GM23248 (cell line): ENCODE results near the gene SEMA5A. TPM values are rescaled to one million over a fixed set of nuclear protein-coding genes. Genes with fewer than 3 reads are reported as not detected.

Source experiments
- DNase-seq: peaks from one replicate; pipeline ENCODE4 v3.0.0-alpha.2; 2015
- H2AFZ ChIP-seq: fragments of 200-600 bp; sonication (generic); 2 replicates; pipeline ENCODE4 v1.6.1; 2016; ENCODE audit warnings: antibody characterized with exemption
- H3F3A ChIP-seq: fragments of 200-600 bp; sonication (generic); 2 replicates; pipeline ENCODE4 v1.6.1; 2016; ENCODE audit warnings: mild to moderate bottlenecking, antibody characterized with exemption, mixed run types; ENCODE audit not compliant: insufficient read depth
- H3K27ac ChIP-seq: fragments of 200-600 bp; sonication (generic); 2 replicates; pipeline ENCODE4 v1.5.1; 2016; ENCODE audit warnings: mild to moderate bottlenecking
- H3K27me3 ChIP-seq: fragments of 200-600 bp; sonication (generic); replicated peaks from 2 replicates; pipeline ENCODE4 v1.6.1; 2016; ENCODE audit warnings: mild to moderate bottlenecking; ENCODE audit not compliant: insufficient read depth
- H3K36me3 ChIP-seq: fragments of 200-600 bp; sonication (generic); 2 replicates; pipeline ENCODE4 v1.6.1; 2016; ENCODE audit warnings: low read depth, mild to moderate bottlenecking
- H3K4me1 ChIP-seq: fragments of 200-600 bp; sonication (generic); 2 replicates; pipeline ENCODE4 v1.6.1; 2016; ENCODE audit warnings: mild to moderate bottlenecking; ENCODE audit not compliant: insufficient read depth
- H3K4me2 ChIP-seq: fragments of 200-600 bp; sonication (generic); one replicate; pipeline ENCODE4 v1.6.1; 2016; ENCODE audit warnings: mild to moderate bottlenecking; ENCODE audit not compliant: unreplicated experiment
- H3K4me3 ChIP-seq: fragments of 200-600 bp; sonication (generic); 2 replicates; pipeline ENCODE4 v1.5.1; 2016; ENCODE audit warnings: mild to moderate bottlenecking
- H3K79me2 ChIP-seq: fragments of 200-600 bp; sonication (generic); 2 replicates; pipeline ENCODE4 v1.6.1; 2016; ENCODE audit warnings: mild to moderate bottlenecking; ENCODE audit not compliant: insufficient read depth
- H3K9ac ChIP-seq: fragments of 200-600 bp; sonication (generic); 2 replicates; pipeline ENCODE4 v1.6.1; 2016; ENCODE audit warnings: mild to moderate bottlenecking
- H3K9me2 ChIP-seq: fragments of 200-600 bp; sonication (generic); 2 replicates; pipeline ENCODE4 v1.6.1; 2016; ENCODE audit warnings: mixed run types, mild to moderate bottlenecking, moderate library complexity; ENCODE audit not compliant: insufficient read depth
- H3K9me3 ChIP-seq: fragments of 200-600 bp; sonication (generic); one replicate; pipeline ENCODE4 v1.6.1; 2017; ENCODE audit warnings: low read depth
- H4K20me1 ChIP-seq: fragments of 200-600 bp; sonication (generic); 2 replicates; pipeline ENCODE4 v1.6.0; 2016; ENCODE audit not compliant: insufficient read depth
- EZH2 ChIP-seq: fragments of 200-600 bp; sonication (generic); IDR thresholded peaks from 2 replicates; pipeline ENCODE4 v1.6.1; 2018; ENCODE audit warnings: antibody characterized with exemption, mild to moderate bottlenecking; ENCODE audit not compliant: insufficient read depth, poor library complexity, severe bottlenecking
- EZH2phosphoT487 ChIP-seq: fragments of 200-600 bp; sonication (generic); IDR thresholded peaks from 2 replicates; pipeline ENCODE4 v1.6.1; 2018; ENCODE audit warnings: antibody characterized with exemption, moderate library complexity, mild to moderate bottlenecking, low read depth; ENCODE audit not compliant: insufficient read depth
- WGBS, 2 experiments: methylation state at CpG; one replicate each; pipeline ENCODE4 v1.1.6; 2015 to 2017; ENCODE audit warnings: low lambda C conversion rate in 2 of 2, low coverage in 1 of 2; ENCODE audit errors: missing lambda C conversion rate in 2 of 2; 5-methylcytosine and 5-hydroxymethylcytosine counted together
- in situ Hi-C: fragments of 300-500 bp; cut with MboI; formaldehyde crosslinking; loops from 2 replicates; pipeline ENCODE4 v1.15.0; 2020
- polyA plus RNA-seq: library from polyadenylated mRNA; unstranded; fragments of >200 nt; fragmentation: Nextera tagmentation; extraction: Ambion mirVana; gene quantifications from 2 replicates; pipeline ENCODE4 v1.2.1, GENCODE V29; 2016
- total RNA-seq: library from RNA; depleted of rRNA; stranded (reverse); fragments of >200 nt; shearing (Covaris generic); gene quantifications from 2 replicates; pipeline ENCODE4 v1.2.3, GENCODE V29; 2014

SEMA5A gene
- total and polyA plus RNA-seq, 2 experiments from 2014 or later: 33.5 to 38.2 TPM

DNA sequence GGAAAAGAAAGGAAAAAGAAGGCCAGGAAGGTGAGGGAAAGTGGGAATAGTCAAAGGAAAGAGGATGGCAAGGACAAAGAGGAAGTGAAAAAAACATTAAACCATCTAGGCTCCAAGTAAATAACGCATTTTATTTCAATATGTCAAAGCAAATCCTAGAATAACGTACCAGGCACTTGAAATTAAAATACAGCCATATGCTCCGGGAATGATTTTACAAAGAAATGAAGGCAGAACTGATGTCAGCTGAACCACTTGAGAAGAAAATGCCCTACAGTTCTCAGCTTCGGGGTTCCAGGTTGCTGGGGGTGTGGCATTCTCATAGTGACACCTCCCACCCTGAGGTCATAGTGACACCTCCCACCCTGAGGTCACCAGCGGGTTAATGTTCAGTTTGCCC is 281.6 kb downstream of the SEMA5A start:
- Histone ChIP-seq H3K27ac (peak overlapping the region; percentile 77; the same call in 1 of the 2 replicates), H3K4me2 (no peak overlapping the region), H3K9ac (no peak overlapping the region), H4K20me1 (no peaks in the 10 kb centered on the region), H3K79me2 (no peaks in the 10 kb centered on the region), H3F3A (peaks cover 26% of the 10 kb centered on the region), H2AFZ (no peak overlapping the region), H3K36me3 (no peaks in the 10 kb centered on the region), H3K9me2 (no peaks in the 10 kb centered on the region), H3K9me3 (no peaks in the 10 kb centered on the region), H3K27me3 (no peaks in the 10 kb centered on the region), H3K4me1 (peaks cover 15% of the 10 kb centered on the region), H3K4me3 (no peak overlapping the region)
- TF ChIP-seq EZH2 (no peak), EZH2phosphoT487 (no peak)
- in situ Hi-C loops: no loop called here
- no peak for DNase-seq
- WGBS, 2 experiments: 91 to 93% methylated on average over 5 of the region's 5 CpGs

DNA sequence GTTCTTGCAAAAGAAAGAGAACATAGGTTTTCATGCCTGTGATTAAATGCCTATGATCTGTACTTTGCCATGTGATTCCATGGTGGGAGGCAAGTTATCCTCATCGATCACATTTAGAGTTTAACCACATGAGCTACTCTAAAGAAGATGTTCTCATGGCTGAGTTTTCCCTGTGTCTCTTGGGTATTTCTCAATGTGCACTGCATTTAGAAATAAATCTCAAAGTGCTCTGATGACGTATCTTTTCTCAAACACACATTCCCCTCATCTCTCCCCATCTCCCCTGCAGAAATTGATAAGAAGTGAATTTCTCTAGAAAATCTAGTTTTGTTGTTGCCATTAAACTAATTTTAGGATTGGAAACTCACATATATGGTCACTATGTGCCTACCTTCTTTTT is 282.2 kb downstream of the SEMA5A start:
- H4K20me1 ChIP-seq: no peaks in the 10 kb centered on the region
- DNase-seq: no peak
- H3K4me3 ChIP-seq: no peak overlapping the region
- H3K27me3 ChIP-seq: no peaks in the 10 kb centered on the region
- 69 to 80% methylated on average over 2 of the region's 2 CpGs for WGBS, 2 experiments
- peaks cover 15% of the 10 kb centered on the region for H3K4me1 ChIP-seq
- no peaks in the 10 kb centered on the region for H3K36me3 ChIP-seq
- in situ Hi-C loops: no loop called here
- TF ChIP-seq EZH2 (no peak), EZH2phosphoT487 (no peak)
- no peaks in the 10 kb centered on the region for H3K79me2 ChIP-seq
- H3K4me2 ChIP-seq: no peak overlapping the region
- H3K27ac ChIP-seq: no peak overlapping the region
- no peaks in the 10 kb centered on the region for H3K9me2 ChIP-seq
- no peaks in the 10 kb centered on the region for H3K9me3 ChIP-seq
- peaks cover 26% of the 10 kb centered on the region for H3F3A ChIP-seq
- H3K9ac ChIP-seq: no peak overlapping the region
- no peak overlapping the region for H2AFZ ChIP-seq

DNA sequence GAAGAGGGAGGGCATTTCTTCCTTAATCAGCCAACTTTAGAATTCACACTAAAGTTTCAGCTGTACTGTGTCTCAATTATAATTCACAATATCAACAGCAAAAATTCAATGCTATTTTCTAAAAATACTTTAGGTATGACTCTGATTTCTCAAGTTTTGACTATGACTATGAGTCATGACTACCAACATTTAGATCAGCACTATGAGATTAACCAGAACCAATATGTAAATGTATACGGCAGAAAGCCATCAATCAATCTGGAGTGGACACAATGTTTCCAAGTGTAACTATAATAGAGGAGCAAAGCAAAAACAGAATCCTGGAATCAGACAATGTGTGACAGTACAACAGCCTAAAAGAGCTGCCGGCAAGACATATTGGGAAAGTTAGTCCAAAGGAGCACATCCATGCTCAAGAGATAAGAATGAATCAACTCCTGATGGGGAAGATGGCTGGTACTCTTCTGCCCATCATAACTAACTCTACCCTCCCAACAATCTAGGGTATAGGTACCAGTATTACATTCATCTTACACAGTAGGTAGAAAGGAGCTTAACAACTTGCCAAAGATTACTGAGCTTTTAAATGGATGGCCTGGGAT is 294.4 kb downstream of the SEMA5A start:
- Histone ChIP-seq H3K9me2 (no peaks in the 10 kb centered on the region), H3K27ac (peak overlapping the region; percentile 25; the same call in 1 of the 2 replicates), H3K9ac (no peak overlapping the region), H3K9me3 (no peaks in the 10 kb centered on the region), H3F3A (peaks cover 13% of the 10 kb centered on the region; the same call in 1 of the 2 replicates), H2AFZ (no peak overlapping the region), H3K36me3 (no peaks in the 10 kb centered on the region), H4K20me1 (no peaks in the 10 kb centered on the region), H3K79me2 (no peaks in the 10 kb centered on the region), H3K4me3 (no peak overlapping the region), H3K4me2 (no peak overlapping the region), H3K27me3 (no peaks in the 10 kb centered on the region), H3K4me1 (peaks cover 15% of the 10 kb centered on the region)
- WGBS, 2 experiments: 65 to 68% methylated on average over 2 of the region's 2 CpGs
- peak; percentile 57 for DNase-seq
- TF ChIP-seq EZH2phosphoT487 (no peak), EZH2 (no peak)
- in situ Hi-C loops: no loop called here

DNA sequence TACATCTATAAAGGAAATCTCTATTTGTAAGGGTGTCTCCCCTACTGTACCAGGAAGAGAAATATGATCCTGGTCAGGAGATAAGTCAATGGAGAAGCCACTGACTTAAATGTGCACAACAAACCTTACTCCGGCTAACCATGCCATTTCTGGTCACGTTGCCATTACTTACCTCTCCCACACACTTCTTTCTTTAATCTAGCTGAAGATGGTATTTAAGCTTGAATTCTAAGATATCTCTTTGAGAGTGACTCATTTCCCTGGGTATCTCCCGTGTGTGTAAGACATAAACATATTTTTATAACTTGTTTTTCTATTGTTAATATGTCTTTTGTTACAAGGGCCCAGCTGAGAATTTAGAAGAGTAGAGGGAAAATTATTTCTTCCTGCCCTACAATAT is 296.6 kb downstream of the SEMA5A start:
- peaks cover 13% of the 10 kb centered on the region; the same call in 1 of the 2 replicates for H3F3A ChIP-seq
- no peak overlapping the region for H3K9ac ChIP-seq
- no peaks in the 10 kb centered on the region for H3K9me2 ChIP-seq
- H3K27ac ChIP-seq: no peak overlapping the region
- H4K20me1 ChIP-seq: no peaks in the 10 kb centered on the region
- H2AFZ ChIP-seq: no peak overlapping the region
- H3K79me2 ChIP-seq: no peaks in the 10 kb centered on the region
- no peak overlapping the region for H3K4me3 ChIP-seq
- no peaks in the 10 kb centered on the region for H3K27me3 ChIP-seq
- H3K36me3 ChIP-seq: no peaks in the 10 kb centered on the region
- H3K4me2 ChIP-seq: no peak overlapping the region
- 86 to 91% methylated on average over 3 of the region's 3 CpGs for WGBS, 2 experiments
- TF ChIP-seq EZH2phosphoT487: no peak
- no peak for TF ChIP-seq EZH2
- peaks cover 22% of the 10 kb centered on the region for H3K4me1 ChIP-seq
- in situ Hi-C loops: no loop called here
- H3K9me3 ChIP-seq: no peaks in the 10 kb centered on the region
- DNase-seq: no peak

DNA sequence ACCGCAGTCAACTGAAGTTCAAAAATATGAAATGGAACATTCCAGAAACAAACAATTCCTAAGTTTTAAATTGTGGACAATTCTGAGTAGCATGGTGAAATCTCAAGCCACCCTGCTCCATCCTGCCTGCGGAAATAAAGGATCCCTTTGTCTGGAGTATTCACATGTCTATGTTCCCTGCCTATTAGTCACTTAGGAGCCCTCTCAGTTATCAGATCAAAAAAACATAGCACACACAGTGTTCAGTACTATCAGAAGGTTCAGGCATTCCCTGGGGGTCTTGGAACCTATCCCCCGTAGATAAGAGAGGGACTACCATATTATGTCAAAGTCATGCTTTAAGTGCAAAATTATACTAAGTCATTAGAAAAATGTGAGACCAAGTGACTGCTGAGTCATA is 300.8 kb downstream of the SEMA5A start:
- H4K20me1 ChIP-seq: no peaks in the 10 kb centered on the region
- peaks cover 6% of the 10 kb centered on the region; the same call in 1 of the 2 replicates for H3F3A ChIP-seq
- H3K27me3 ChIP-seq: no peaks in the 10 kb centered on the region
- H3K4me2 ChIP-seq: no peak overlapping the region
- no peak for TF ChIP-seq EZH2phosphoT487
- no peak for TF ChIP-seq EZH2
- H3K27ac ChIP-seq: no peak overlapping the region
- no peak overlapping the region for H3K9ac ChIP-seq
- H3K36me3 ChIP-seq: no peaks in the 10 kb centered on the region
- peak; percentile 32 for DNase-seq
- in situ Hi-C loops: no loop called here
- H2AFZ ChIP-seq: no peak overlapping the region
- no peaks in the 10 kb centered on the region for H3K79me2 ChIP-seq
- H3K9me2 ChIP-seq: no peaks in the 10 kb centered on the region
- H3K9me3 ChIP-seq: no peaks in the 10 kb centered on the region
- H3K4me3 ChIP-seq: no peak overlapping the region
- WGBS, 2 experiments: 67% methylated on average over 3 of the region's 3 CpGs
- H3K4me1 ChIP-seq: peaks cover 8% of the 10 kb centered on the region; the same call in 1 of the 2 replicates
